ENCODE results near the gene ZNRF3.

ZNRF3 gene

GRCh38 chr22:28894807-28895206 lies 11.4 kb downstream of the ZNRF3 start:
- no peak for TF ChIP-seq CTCF (conservative IDR thresholded peaks at IDR 0.05)
- H3K27ac ChIP-seq: no peak overlapping the region

GRCh38 chr22:28896611-28897010 lies 13.2 kb downstream of the ZNRF3 start:
- peak overlapping the region; percentile 20; the same call in 1 of the 2 replicates for H3K27ac ChIP-seq
- TF ChIP-seq CTCF (conservative IDR thresholded peaks at IDR 0.05): no peak

GRCh38 chr22:28898233-28898629 lies 14.9 kb downstream of the ZNRF3 start:
- no peak overlapping the region for H3K27ac ChIP-seq
- TF ChIP-seq CTCF (conservative IDR thresholded peaks at IDR 0.05): no peak

- TF ChIP-seq CTCF (conservative IDR thresholded peaks at IDR 0.05): no peak
- H3K27ac ChIP-seq: no peak overlapping the region
Observed at GRCh38 chr22:28899199-28899853, 16.0 kb downstream of the ZNRF3 start.

- TF ChIP-seq CTCF (conservative IDR thresholded peaks at IDR 0.05): no peak
- no peak overlapping the region for H3K27ac ChIP-seq
Observed at GRCh38 chr22:28900379-28900925, 17.1 kb downstream of the ZNRF3 start.

- no peak for TF ChIP-seq CTCF (conservative IDR thresholded peaks at IDR 0.05)
- H3K27ac ChIP-seq: no peak overlapping the region
Observed at GRCh38 chr22:28902490-28902889, 19.1 kb downstream of the ZNRF3 start.

- TF ChIP-seq CTCF (conservative IDR thresholded peaks at IDR 0.05): no peak
- H3K27ac ChIP-seq: peak overlapping the region; percentile 71
Observed at GRCh38 chr22:28903080-28903479, 19.7 kb downstream of the ZNRF3 start.
